Stimulated activated CD8-positive, alpha-beta memory T cell treated with anti-CD3 and anti-CD28 coated beads, Interleukin-12 subunit alpha, Interleukin-12 subunit beta, amount 100 ng/mL, for 24 hours (primary cell): ENCODE data around the gene OR8K3.

Source experiments
- DNase-seq: peaks from one replicate; pipeline ENCODE4 v3.0.0-alpha.2; 2020; ENCODE audit errors: extremely low read depth

The OR8K3 gene

DNA sequence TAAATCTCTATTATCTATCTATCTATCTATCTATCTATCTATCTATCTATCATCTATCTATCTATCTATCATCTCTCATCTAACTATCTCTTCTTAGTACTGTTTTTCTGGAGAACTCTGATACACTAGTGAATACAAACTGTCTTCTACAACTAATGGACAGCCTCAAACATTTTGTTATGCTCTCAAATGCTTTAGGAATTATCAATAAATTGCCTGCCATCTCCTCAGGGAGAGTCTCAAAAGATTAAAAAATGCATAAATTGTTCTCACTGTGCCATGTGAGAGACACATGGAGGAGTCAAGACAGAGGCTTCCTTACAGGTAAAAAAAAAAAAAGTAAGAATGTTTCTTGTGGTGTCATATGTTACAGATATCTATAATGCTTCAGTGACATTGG lies at the start of gene OR8K3:
Gene OR8K3 (plus strand): TSS at position 301 of the 400 bp plus-strand sequence. CDS start 3,163 bp downstream, outside the sequence.
- no peak for DNase-seq

GRCh38 chr11:56271092-56271491 lies 43.9 kb upstream of the OR8K3 start:
- no peak for DNase-seq

DNA sequence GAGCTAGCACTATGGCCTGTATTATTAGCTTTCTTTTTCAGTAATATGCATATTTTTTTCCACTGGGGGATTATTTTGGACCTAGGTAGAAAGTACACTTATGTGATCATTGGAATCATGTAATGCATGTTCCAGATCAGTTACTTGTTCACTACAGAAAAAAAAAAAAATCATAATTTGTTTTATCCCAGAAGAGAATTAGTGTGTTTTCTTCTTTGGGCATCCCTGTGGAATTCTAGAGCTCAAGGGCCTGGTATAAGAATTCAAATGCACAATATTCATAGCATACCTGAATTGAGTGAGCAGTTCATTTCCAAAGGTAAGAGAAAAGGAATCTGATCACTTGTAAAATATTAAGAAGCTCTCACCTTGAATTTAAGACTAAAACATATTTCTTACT lies 41.1 kb upstream of the OR8K3 start, which contains the start of gene OR5T1:
Gene OR5T1 (plus strand): TSS at position 301 of the 400 bp plus-strand sequence. CDS start 1,485 bp downstream, outside the sequence.
- DNase-seq: no peak

DNA sequence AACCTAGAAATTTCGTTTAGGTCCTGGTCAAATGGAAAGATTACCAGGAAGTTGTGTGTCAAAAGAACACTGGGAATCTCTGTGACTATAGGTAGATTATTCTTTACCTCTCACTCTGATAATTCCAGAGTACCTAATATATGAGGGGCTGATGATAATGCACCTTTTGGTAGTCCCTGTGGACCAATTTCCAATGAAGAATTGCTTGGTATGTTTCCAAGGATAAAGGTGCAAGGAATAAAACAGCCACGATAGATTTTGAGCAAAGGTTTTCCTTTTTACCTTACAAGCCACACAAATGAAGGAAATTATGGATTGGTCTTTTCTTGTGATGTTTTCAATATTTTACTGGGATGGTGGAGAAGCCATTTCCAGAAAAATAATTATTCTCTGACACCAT lies 22.8 kb upstream of the OR8K3 start, which contains the start of gene OR8H1:
Gene OR8H1 (minus strand): TSS at position 101 of the 400 bp plus-strand sequence. CDS start 1,192 bp downstream, outside the sequence.
- DNase-seq: no peak

- DNase-seq: no peak
Observed at GRCh38 chr11:56296898-56297297, 18.0 kb upstream of the OR8K3 start.

DNA sequence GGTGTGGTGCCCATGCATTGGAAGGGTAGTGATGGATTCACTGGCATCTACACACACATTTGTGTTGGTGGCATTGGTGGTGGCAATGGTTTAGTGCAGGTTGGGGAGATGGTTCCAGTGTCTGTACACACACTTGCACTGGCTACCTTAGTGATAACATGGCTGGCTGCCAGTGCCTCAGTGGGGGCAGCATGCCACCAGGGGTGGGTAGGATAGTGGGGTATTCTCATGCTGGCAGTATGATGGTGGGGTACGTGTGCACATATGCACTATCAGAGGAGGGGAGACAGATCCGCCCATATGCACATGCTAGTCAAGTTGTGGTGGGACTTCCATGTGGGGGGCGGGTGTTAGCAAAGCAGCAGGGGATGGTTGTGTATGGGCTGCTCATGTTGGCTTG lies 7.1 kb upstream of the OR8K3 start:
- no peak for DNase-seq

- no peak for DNase-seq
Observed at GRCh38 chr11:56331861-56332491, 17.0 kb downstream of the OR8K3 start.

DNA sequence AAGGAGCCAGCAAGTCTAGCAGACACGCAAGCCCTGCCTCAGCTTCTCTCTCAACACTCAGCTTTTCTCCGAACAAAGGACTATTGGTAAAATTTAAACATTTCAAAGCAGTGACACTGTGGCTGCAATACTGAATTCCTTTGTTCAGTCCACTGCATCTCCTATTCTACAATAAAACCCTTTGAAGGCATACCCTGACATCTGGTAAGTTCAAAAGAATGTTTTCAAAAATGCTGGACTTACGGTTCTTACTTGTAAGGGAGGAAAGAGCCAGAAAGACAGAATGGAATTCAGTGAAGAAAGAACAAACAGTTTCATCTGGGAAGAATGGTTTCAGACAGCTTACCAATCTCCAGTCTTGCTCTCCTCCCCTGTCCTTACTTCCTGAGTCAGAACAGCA lies 18.2 kb downstream of the OR8K3 start:
- DNase-seq: no peak

- DNase-seq: no peak
Observed at GRCh38 chr11:56340289-56340688, 25.3 kb downstream of the OR8K3 start.

- DNase-seq: no peak
Observed at GRCh38 chr11:56345739-56346138, 30.8 kb downstream of the OR8K3 start, which contains the start of gene OR8K1. Gene OR8K1 (plus strand): TSS chr11:56346039. CDS start chr11:56346039, 0 bp downstream.

GRCh38 chr11:56353991-56354390 lies 39.0 kb downstream of the OR8K3 start, which contains the start of gene OR8J1:
Gene OR8J1 (plus strand): TSS chr11:56354291. CDS start chr11:56360247, 5,956 bp downstream.
- DNase-seq: no peak
